H1 (cell line): Measurements from ENCODE around the gene LMNTD2. TPM values are rescaled to one million over a fixed set of nuclear protein-coding genes. Genes with fewer than 3 reads are reported as not detected.

ENCODE experiments used
- BACH1 ChIP-seq: IDR thresholded peaks from 2 replicates; pipeline ENCODE4 v1.6.1; 2012; ENCODE audit warnings: low read length, improper control_type of control experiment
- CBX8 ChIP-seq: fragments of 300-800, 300-1000 bp; sonication (generic); IDR thresholded peaks from 2 replicates; pipeline ENCODE4 v1.7.1; 2016; ENCODE audit warnings: low read depth, low read length, borderline replicate concordance
- CHD7 ChIP-seq: fragments of 300-600 bp; sonication (generic); IDR thresholded peaks from 2 replicates; pipeline ENCODE4 v1.7.1; 2012; ENCODE audit warnings: low read length, moderate library complexity, mild to moderate bottlenecking, inconsistent platforms; ENCODE audit not compliant: insufficient replicate concordance
- CTBP2 ChIP-seq: IDR thresholded peaks from 2 replicates; pipeline ENCODE4 v1.7.0; 2011; ENCODE audit warnings: borderline replicate concordance, mild to moderate bottlenecking, moderate library complexity, mixed read lengths, low read length; ENCODE audit not compliant: insufficient read depth, insufficient read length
- GABPA ChIP-seq: IDR thresholded peaks from 2 replicates; pipeline ENCODE4 v1.6.1; 2011; ENCODE audit warnings: mild to moderate bottlenecking, low read length, moderate library complexity, borderline replicate concordance; ENCODE audit not compliant: insufficient read depth
- HDAC6 ChIP-seq: IDR thresholded peaks from one replicate; pipeline ENCODE4 v1.7.1; 2012; ENCODE audit warnings: low read depth, mild to moderate bottlenecking, inconsistent platforms, low read length, moderate library complexity
- POLR2AphosphoS5 ChIP-seq: IDR thresholded peaks from 2 replicates; pipeline ENCODE4 v1.6.1; 2011; ENCODE audit warnings: low read depth, low read length
- POU5F1 ChIP-seq: IDR thresholded peaks from 2 replicates; pipeline ENCODE4 v1.6.1; 2011; ENCODE audit warnings: low read depth, mild to moderate bottlenecking, low read length, moderate library complexity
- TAF7 ChIP-seq: optimal IDR thresholded peaks from 2 replicates; pipeline ENCODE3; 2011; ENCODE audit warnings: low read depth, mild to moderate bottlenecking, inconsistent platforms, low read length, moderate library complexity, borderline replicate concordance
- TCF12 ChIP-seq: IDR thresholded peaks from 2 replicates; pipeline ENCODE4 v1.6.1; 2011; ENCODE audit warnings: low read depth, mild to moderate bottlenecking, low read length
- polyA plus RNA-seq, 7 experiments: library from polyadenylated mRNA; depleted of rRNA in 3 of 7; stranded (reverse) in 5 of 7; unstranded in 2 of 7; fragments of >200 nt in 5 of 7; fragments of 200-250 nt in 2 of 7; gene quantifications; 1 replicate in 5 of 7; 2 replicates in 1 of 7; 4 replicates in 1 of 7; pipeline versions ENCODE4 v1.2.1 to v1.2.3, GENCODE V29; 2011 to 2013; ENCODE audit warnings: missing spikeins in 2 of 7, mixed read lengths in 2 of 7
- total RNA-seq: library from RNA; stranded (reverse); fragmentation: NEBNext Ultra II Directional; extraction: Animal tissue kit (Norgen Biotek cat#: 25700); gene quantifications from 2 replicates; pipeline ENCODE4 v1.2.1, GENCODE V29; 2021

Gene LMNTD2
- total and polyA plus RNA-seq, 2 of the 8 experiments (the other 6 are each of a cell fraction or from before 2014, with no cell fraction given), result 1.6 to 3.1 TPM

- no peak for TF ChIP-seq CHD7
- peak; percentile 87 for TF ChIP-seq BACH1
- TF ChIP-seq POLR2AphosphoS5, result no peak
- no peak for TF ChIP-seq TAF7
- TF ChIP-seq CTBP2, result peak; percentile 31
- TF ChIP-seq HDAC6, result no peak
- no peak for TF ChIP-seq CBX8
- no peak for TF ChIP-seq TCF12
- TF ChIP-seq GABPA, result no peak
- no peak for TF ChIP-seq POU5F1
Measured at GRCh38 chr11:536841-537621, 23.5 kb downstream of the LMNTD2 start, which contains the start of gene LRRC56 (continued).
